Pancreas (tissue), 10 donors: Measurements from ENCODE around the gene ERCC2. TPM values are rescaled to one million over a fixed set of nuclear protein-coding genes. Genes with fewer than 3 reads are reported as not detected.
"Not testable (repeated sequence)": the region's sequence is repeated elsewhere in the genome, so short reads cannot be mapped to it uniquely, and the experiment has no call there.

ENCODE experiments used
- ATAC-seq, 4 donors: fragments of 200-7000 bp; cut with Tn5 transposase; one replicate each; pipeline versions ENCODE4 v1.8.0 to v1.9.1; 2020; ENCODE audit warnings: mild to moderate bottlenecking in 4 of 4, moderate library complexity in 4 of 4
- DNase-seq, 6 donors: peaks; one replicate each; pipeline ENCODE4 v3.0.0-alpha.2; 2020
- FAIRE-seq: peaks from 2 replicates; lab custom pipeline; 2012; peaks lifted over from hg19 to GRCh38; lab: Jason Lieb, UNC
- H3K27ac ChIP-seq, 4 donors: fragments of 200-600 bp; sonication (generic); 1 replicate in 3 of 4; 2 replicates in 1 of 4; pipeline versions ENCODE4 v1.5.0 to v1.8.0; 2020
- H3K27me3 ChIP-seq, 4 donors: fragments of 200-600 bp; one replicate each; pipeline ENCODE4 v1.8.0; 2021
- H3K36me3 ChIP-seq, 3 donors: fragments of 200-600 bp; sonication (generic) in 1 of 3; one replicate each; pipeline versions ENCODE4 v1.5.0 to v1.8.0; 2020 to 2021
- H3K4me1 ChIP-seq, 3 donors: fragments of 200-600 bp; one replicate each; pipeline ENCODE4 v1.8.0; 2021
- H3K4me3 ChIP-seq, 4 donors: fragments of 200-600 bp; sonication (generic) in 2 of 4; one replicate each; pipeline versions ENCODE4 v1.5.0 to v1.8.0; 2020 to 2021
- H3K9me3 ChIP-seq, 4 donors: fragments of 200-600 bp; one replicate each; pipeline ENCODE4 v1.8.0; 2021
- WGBS, 2 donors: extraction: QIAGEN DNeasy Blood & Tissue Kit; methylation state at CpG; one replicate each; pipeline ENCODE4 v1.1.7; 2013; 5-methylcytosine and 5-hydroxymethylcytosine counted together
- intact Hi-C, 3 donors: fragments of 100-400 bp; cut with DNase I; formaldehyde crosslinking; loops; one replicate each; pipeline versions ENCODE4 v1.11.1 to v1.14.2; 2022
- polyA plus RNA-seq, 2 donors: library from polyadenylated mRNA; stranded (reverse); fragments of 200-250 nt; gene quantifications; one replicate each; pipeline ENCODE4 v1.2.3, GENCODE V29; 2013
- total RNA-seq, 6 donors: library from RNA; stranded (reverse); fragmentation: NEBNext Ultra II Directional in 4 of 6; extraction: Animal tissue kit (Norgen Biotek cat#: 25700) in 4 of 6; gene quantifications; one replicate each; pipeline versions ENCODE4 v1.2.1 to v1.2.4, GENCODE V29; 2021 to 2023
- TF ChIP-seq, protein P1 (sequence below), 4 donors: fragments of 200-600 bp; sonication (generic) in 3 of 4; IDR thresholded peaks; one replicate each; pipeline versions ENCODE4 v1.5.0 to v1.8.0; 2021; ENCODE audit warnings: antibody characterized with exemption in 4 of 4
- donor health status: healthy with polysubstance abuse.
- donor health status: DM: no; HTN: no; CAD: no; lungs with moderate emphysema.
- donor health status: DM: no; HTN: no; CAD: no.
- donor health status: control.
- donor health status: control.
- donor health status: Bipolar disorder and iron deficiency.
- donor health status: DM: yes; HTN: yes; CAD: no.
- donor health status: DM: no; HTN: no; CAD: no.
- donor health status: DM: no; HTN: no; CAD: no.
- donor health status: DM: yes; HTN: yes; CAD: no.

The ERCC2 gene
- total and polyA plus RNA-seq, 8 donors: 7.1 to 19.5 (median 10.2) TPM

DNA sequence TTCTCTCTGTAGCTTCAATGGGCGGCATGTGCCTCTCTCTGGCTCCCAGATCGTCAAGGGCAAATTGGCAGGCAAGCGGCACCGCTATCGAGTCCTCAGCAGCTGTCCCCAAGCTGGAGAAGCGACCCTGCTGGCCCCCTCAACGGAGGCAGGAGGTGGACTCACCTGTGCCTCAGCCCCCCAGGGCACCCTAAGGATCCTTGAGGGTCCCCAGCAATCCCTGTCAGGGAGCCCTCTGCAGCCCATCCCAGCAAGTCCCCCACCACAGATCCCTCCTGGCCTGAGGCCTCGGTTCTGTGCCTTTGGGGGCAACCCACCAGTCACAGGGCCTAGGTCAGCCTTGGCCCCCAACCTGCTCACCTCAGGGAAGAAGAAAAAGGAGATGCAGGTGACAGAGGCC is 37.7 kb upstream of the ERCC2 start:
- no peak overlapping the region for H3K4me3 ChIP-seq
- ATAC-seq (no peak), FAIRE-seq (no peak), DNase-seq (peak in 2 of 6 donors; percentile 19 to 61)
- intact Hi-C loops: no loop called here
- no peaks in the 10 kb centered on the region for H3K27me3 ChIP-seq
- no peak overlapping the region for H3K27ac ChIP-seq
- TF ChIP-seq, protein P1, sequence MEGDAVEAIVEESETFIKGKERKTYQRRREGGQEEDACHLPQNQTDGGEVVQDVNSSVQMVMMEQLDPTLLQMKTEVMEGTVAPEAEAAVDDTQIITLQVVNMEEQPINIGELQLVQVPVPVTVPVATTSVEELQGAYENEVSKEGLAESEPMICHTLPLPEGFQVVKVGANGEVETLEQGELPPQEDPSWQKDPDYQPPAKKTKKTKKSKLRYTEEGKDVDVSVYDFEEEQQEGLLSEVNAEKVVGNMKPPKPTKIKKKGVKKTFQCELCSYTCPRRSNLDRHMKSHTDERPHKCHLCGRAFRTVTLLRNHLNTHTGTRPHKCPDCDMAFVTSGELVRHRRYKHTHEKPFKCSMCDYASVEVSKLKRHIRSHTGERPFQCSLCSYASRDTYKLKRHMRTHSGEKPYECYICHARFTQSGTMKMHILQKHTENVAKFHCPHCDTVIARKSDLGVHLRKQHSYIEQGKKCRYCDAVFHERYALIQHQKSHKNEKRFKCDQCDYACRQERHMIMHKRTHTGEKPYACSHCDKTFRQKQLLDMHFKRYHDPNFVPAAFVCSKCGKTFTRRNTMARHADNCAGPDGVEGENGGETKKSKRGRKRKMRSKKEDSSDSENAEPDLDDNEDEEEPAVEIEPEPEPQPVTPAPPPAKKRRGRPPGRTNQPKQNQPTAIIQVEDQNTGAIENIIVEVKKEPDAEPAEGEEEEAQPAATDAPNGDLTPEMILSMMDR (IDR thresholded peaks at IDR 0.05): no peak
- WGBS, 2 donors: 78 to 80% methylated on average over 8 of the region's 8 CpGs
- H3K9me3 ChIP-seq: no peaks in the 10 kb centered on the region
- H3K4me1 ChIP-seq: peaks cover 7 to 11% (median 8%) of the 10 kb centered on the region in 3 donors
- H3K36me3 ChIP-seq: no peaks in the 10 kb centered on the region

DNA sequence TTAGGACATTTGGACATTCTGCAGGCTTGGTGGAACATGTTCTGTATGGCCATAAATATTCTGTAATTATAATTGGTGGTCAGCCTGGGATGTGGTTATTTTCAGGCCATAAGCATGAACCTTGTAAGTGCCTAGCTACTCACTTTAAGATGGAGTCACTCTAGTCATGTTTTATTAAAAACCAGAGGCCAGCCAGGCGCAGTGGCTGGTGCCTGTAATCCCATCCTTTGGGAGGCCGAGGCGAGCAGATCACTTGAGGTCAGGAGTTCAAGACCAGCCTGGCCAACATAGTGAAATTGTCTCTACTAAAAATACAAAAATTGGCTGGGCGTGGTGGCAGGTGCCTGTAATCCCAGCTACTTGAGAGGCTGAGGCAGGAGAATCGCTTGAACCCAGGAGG is 37.2 kb upstream of the ERCC2 start:
- DNase-seq, H3K9me3 ChIP-seq, H3K27me3 ChIP-seq, ATAC-seq, H3K36me3 ChIP-seq, intact Hi-C loops, H3K27ac ChIP-seq, FAIRE-seq: not testable (repeated sequence)
- H3K4me3 ChIP-seq: peak overlapping the region in 1 of 4 donors; percentile 81
- H3K4me1 ChIP-seq: peaks cover 7 to 13% (median 8%) of the 10 kb centered on the region in 3 donors
- WGBS, 2 donors: 71 to 83% methylated on average over 5 of the region's 5 CpGs

DNA sequence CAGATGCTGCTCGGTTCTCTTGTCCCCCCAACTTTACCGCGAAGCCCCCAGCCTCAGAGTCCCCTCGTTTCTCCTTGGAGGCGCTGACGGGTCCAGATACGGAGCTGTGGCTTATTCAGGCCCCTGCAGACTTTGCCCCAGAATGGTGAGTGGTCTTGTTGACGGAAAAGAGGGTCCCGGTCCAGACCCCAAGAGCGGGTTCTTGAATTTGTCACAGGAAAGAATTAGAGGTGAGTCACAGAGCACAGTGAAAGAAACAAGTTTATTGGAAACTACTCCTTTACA is 36.7 kb upstream of the ERCC2 start:
- TF ChIP-seq, protein P1 (IDR thresholded peaks at IDR 0.05): no peak
- H3K4me1 ChIP-seq: peaks cover 7 to 13% (median 8%) of the 10 kb centered on the region in 3 donors
- 0 to 1% methylated on average over 10 of the region's 10 CpGs for WGBS, 2 donors
- no peak overlapping the region for H3K27ac ChIP-seq
- H3K27me3 ChIP-seq: no peaks in the 10 kb centered on the region
- ATAC-seq (no peak), DNase-seq (no peak), FAIRE-seq (no peak)
- no peaks in the 10 kb centered on the region for H3K36me3 ChIP-seq
- H3K9me3 ChIP-seq: no peaks in the 10 kb centered on the region
- intact Hi-C loops: no loop called here
- peak overlapping the region; percentile 52 to 92 (median 73) for H3K4me3 ChIP-seq

DNA sequence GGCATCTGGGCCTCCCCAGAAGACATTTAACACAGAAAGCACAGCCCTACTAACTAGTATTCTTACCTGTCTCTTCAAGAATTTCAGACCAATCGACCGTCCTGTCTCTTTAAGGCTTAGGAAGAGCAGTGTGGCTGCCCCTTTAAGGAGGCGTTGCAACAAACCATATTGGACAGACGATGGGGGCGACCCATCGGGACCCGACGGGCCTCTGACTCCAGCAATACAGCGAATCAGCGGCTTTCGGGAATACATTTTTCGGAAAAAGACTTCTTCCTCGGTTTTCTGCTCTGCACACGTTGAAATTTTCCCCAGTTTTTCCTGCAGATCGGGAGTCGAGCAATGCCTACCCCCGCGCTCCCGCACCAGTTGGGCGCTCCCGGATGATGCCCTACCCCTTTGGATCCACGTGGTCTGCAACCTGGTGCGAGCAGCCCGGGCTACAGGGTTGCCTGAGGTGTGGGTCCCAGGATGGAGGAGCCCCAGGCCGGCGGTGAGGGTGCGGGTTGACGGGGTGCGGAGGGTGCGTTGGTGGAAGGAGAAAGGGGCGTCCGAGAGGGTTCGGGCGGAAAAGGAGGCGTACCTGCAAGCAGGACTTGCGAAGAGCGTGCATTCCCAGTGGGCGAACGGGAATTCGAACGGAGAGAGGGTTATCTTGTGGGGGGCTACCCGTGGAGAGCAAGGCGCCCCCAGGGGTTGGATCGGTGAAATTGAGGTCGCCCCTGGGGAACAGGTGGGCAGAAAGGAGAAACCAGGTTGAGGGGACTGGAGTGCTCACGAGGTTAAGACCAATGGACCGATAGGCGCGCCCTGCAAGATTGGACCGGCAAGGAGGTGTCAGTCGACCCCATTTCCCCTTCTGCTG is 36.1 kb upstream of the ERCC2 start, which contains the start of gene POLR1G:
Gene POLR1G, plus strand, starts transcription at position 419 of the 865 bp plus-strand sequence. Its CDS starts 53 bp downstream, at position 472.
- H3K9me3 ChIP-seq: no peaks in the 10 kb centered on the region
- no peaks in the 10 kb centered on the region for H3K27me3 ChIP-seq
- DNase-seq (peak; percentile 77 to 92 (median 82)), ATAC-seq (peak; percentile 57 to 75 (median 66)), FAIRE-seq (no peak)
- intact Hi-C loops: no loop called here
- peak within 1 kb of the TSS; percentile 92 to 99 (median 94) for H3K27ac ChIP-seq
- 0 to 1% methylated on average over 51 of the region's 51 CpGs for WGBS, 2 donors
- peaks cover 7 to 13% (median 8%) of the 10 kb centered on the region in 3 donors for H3K4me1 ChIP-seq
- TF ChIP-seq, protein P1 (IDR thresholded peaks at IDR 0.05): no peak
- no peaks in the 10 kb centered on the region for H3K36me3 ChIP-seq
- peak within 1 kb of the TSS; percentile 52 to 92 (median 73) for H3K4me3 ChIP-seq

DNA sequence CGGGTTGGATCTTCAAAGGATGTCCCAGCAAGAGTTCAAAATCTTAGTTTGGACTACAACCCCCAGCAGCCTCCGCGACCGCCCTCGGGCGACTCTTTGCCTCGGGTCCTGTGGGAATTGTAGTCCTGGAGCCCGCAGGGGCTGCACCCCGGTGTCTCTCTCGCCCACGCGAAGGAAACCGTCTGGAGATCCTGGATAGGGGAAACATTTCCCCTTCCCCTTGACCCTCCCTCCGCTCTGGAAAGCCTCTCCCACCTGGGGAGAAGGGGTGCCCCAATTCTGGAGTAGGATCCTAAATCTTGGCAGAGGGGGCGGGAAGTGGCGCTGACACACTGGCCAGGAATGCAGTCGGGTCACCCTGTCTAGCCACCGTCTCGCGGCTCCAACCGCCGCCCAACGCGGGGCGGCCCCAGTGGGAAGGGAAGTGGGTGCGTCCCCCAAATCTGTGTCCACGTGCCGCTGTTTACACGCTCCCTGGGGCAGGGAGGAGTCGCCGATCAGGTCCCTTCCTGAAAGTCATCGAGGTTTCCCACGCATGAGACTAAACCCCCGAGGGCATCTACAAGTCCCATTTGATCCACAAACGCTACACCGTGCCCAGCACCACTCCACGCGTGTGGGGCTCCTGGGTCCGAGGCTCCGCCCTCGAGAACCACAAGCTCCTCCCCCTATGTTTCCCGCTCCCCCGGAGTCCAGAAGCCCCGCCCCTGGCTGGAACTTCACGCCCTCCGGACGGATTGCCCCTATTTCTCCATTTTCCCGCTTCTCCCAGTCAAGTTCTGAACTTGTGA is 35.3 kb upstream of the ERCC2 start:
- Histone ChIP-seq H3K4me3 (peak overlapping the region; percentile 52 to 92 (median 73)), H3K36me3 (no peaks in the 10 kb centered on the region), H3K9me3 (no peaks in the 10 kb centered on the region), H3K27me3 (no peaks in the 10 kb centered on the region), H3K4me1 (peaks cover 7 to 13% (median 8%) of the 10 kb centered on the region in 3 donors), H3K27ac (peak overlapping the region; percentile 92 to 99 (median 94))
- ATAC-seq: peak; percentile 72 to 81 (median 76)
- peak; percentile 87 to 94 (median 90) for DNase-seq
- no peak for FAIRE-seq
- WGBS, 2 donors: 0% methylated on average over 47 to 48 of the region's 48 CpGs
- TF ChIP-seq, protein P1 (IDR thresholded peaks at IDR 0.05): no peak
- intact Hi-C loops: no loop called here
